Activated naive CD8-positive, alpha-beta T cell treated with anti-CD3 and anti-CD28 coated beads, Interleukin-2, amount 10 ng/mL, durations not matched to agents 7 days and 5 days (primary cell): ENCODE results near the gene CFAP410. TPM values are rescaled to one million over a fixed set of nuclear protein-coding genes. Genes with fewer than 3 reads are reported as not detected.
A peak's percentile ranks its signal among the peaks of the same experiment; 100 is the strongest.

Experiments used
- ATAC-seq: fragments of 150-1000 bp; cut with Tn5 transposase; one replicate; pipeline ENCODE4 v1.10.0; 2021; ENCODE audit warnings: low read depth, moderate library complexity
- POLR2A ChIA-PET: fragments of 350-600 bp; sonication (Branson Sonifier 250); formaldehyde crosslinking; loops from one replicate; lab custom pipeline; 2021; ENCODE audit warnings: antibody characterized with exemption; lab: Charles Lee
- DNase-seq: peaks from one replicate; pipeline ENCODE4 v3.0.0; 2021
- H3K27ac Mint-ChIP-seq: one replicate; pipeline ENCODE4 v1.8.0; 2022; ENCODE audit warnings: mild to moderate bottlenecking, mixed read lengths
- H3K27me3 Mint-ChIP-seq: one replicate; pipeline ENCODE4 v1.8.0; 2022; ENCODE audit warnings: mild to moderate bottlenecking, moderate library complexity, mixed read lengths
- H3K36me3 Mint-ChIP-seq: one replicate; pipeline ENCODE4 v1.8.0; 2021; ENCODE audit warnings: mild to moderate bottlenecking, mixed read lengths
- H3K4me1 Mint-ChIP-seq: one replicate; pipeline ENCODE4 v1.8.0; 2021; ENCODE audit warnings: mixed read lengths
- H3K4me3 Mint-ChIP-seq: one replicate; pipeline ENCODE4 v1.8.0; 2022; ENCODE audit warnings: mild to moderate bottlenecking, moderate library complexity, mixed read lengths
- H3K9me3 Mint-ChIP-seq: one replicate; pipeline ENCODE4 v1.8.0; 2021; ENCODE audit warnings: mixed read lengths
- total RNA-seq, 2 experiments: library from RNA; stranded (reverse); gene quantifications; one replicate each; pipeline ENCODE4 v1.2.3, GENCODE V29; 2021

CFAP410 gene
- total RNA-seq, 2 experiments from 2014 or later, result 23.7 TPM

GRCh38 chr21:44298301-44298700 lies 40.9 kb downstream of the CFAP410 start:
- Mint-ChIP-seq H3K36me3 (peaks cover under 1% of the 10 kb centered on the region), H3K4me1 (peaks cover 25% of the 10 kb centered on the region), H3K27ac (peak overlapping the region; percentile 30), H3K4me3 (peak overlapping the region; percentile 25), H3K27me3 (peaks cover 2% of the 10 kb centered on the region), H3K9me3 (no peaks in the 10 kb centered on the region)
- POLR2A ChIA-PET, result interaction anchor here (1.0 kb wide), 1 partner anchor 630 kb away, joined by 3 read pairs; no protein-coding TSS in a partner anchor
- no peak for ATAC-seq
- no peak for DNase-seq

DNA sequence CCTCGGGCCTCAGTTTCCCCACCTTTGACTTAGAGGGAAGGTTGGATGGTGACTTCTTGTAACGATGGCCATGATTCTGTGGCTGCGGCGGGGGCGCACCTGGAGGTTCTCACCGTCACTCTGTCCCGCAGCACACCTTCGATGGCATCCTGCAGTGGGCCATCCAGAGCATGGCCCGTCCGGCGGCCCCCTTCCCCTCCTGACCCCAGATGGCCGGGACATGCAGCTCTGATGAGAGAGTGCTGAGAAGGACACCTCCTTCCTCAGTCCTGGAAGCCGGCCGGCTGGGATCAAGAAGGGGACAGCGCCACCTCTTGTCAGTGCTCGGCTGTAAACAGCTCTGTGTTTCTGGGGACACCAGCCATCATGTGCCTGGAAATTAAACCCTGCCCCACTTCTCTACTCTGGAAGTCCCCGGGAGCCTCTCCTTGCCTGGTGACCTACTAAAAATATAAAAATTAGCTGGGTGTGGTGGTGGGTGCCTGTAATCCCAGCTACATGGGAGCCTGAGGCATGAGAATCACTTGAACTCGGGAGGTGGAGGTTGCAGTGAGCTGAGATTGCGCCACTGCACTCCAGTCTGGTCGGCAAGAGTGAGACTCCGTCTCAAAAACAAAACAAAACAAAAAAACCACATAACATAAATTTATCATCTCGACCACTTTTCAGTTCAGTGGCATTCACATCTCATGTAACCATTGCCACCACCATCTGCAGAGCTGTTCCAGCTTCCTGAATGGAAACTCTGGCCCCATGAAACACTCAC lies 41.5 kb downstream of the CFAP410 start:
- H3K27ac Mint-ChIP-seq, result no peak overlapping the region
- peaks cover 2% of the 10 kb centered on the region for H3K27me3 Mint-ChIP-seq
- ATAC-seq, result peak; percentile 38
- H3K4me1 Mint-ChIP-seq, result peaks cover 22% of the 10 kb centered on the region
- POLR2A ChIA-PET, result interaction anchor here (1.0 kb wide), 1 partner anchor 630 kb away, joined by 3 read pairs; no protein-coding TSS in a partner anchor
- H3K4me3 Mint-ChIP-seq, result peak overlapping the region; percentile 25
- no peaks in the 10 kb centered on the region for H3K9me3 Mint-ChIP-seq
- peak; percentile 80 for DNase-seq
- no peaks in the 10 kb centered on the region for H3K36me3 Mint-ChIP-seq

GRCh38 chr21:44296916-44297315 lies 42.3 kb downstream of the CFAP410 start:
- H3K4me3 Mint-ChIP-seq, result no peak overlapping the region
- H3K27me3 Mint-ChIP-seq, result peaks cover 2% of the 10 kb centered on the region
- no peak overlapping the region for H3K27ac Mint-ChIP-seq
- POLR2A ChIA-PET, result no interaction called here
- H3K36me3 Mint-ChIP-seq, result no peaks in the 10 kb centered on the region
- no peak for ATAC-seq
- peaks cover 14% of the 10 kb centered on the region for H3K4me1 Mint-ChIP-seq
- DNase-seq, result no peak
- no peaks in the 10 kb centered on the region for H3K9me3 Mint-ChIP-seq

- Mint-ChIP-seq H3K9me3 (no peaks in the 10 kb centered on the region), H3K4me1 (peaks cover 12% of the 10 kb centered on the region), H3K27ac (no peak overlapping the region), H3K36me3 (no peaks in the 10 kb centered on the region), H3K27me3 (peaks cover 2% of the 10 kb centered on the region), H3K4me3 (no peak overlapping the region)
- no peak for DNase-seq
- no peak for ATAC-seq
- POLR2A ChIA-PET, result no interaction called here
Measured at GRCh38 chr21:44296103-44296519, 43.1 kb downstream of the CFAP410 start.

DNA sequence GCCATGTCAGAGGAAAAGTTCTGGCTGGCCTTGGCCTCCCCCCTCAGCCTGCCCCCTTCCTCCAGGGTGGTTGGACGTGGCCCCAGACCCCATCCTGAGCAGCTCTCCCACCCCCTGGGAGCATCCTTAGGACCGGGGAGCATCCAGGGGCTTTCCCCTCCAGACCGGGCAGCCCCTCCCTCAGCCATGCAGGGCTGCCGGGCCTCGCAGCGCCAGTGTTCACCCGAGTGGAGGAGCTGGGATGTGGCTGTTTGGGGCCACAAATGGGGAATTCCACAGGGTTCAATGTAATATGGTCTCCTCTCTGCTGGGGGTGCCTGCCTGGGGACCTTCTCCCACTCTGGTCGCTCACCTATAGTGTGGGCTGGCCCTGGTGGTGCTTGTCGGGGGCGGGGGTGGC lies 43.5 kb downstream of the CFAP410 start:
- H3K36me3 Mint-ChIP-seq, result no peaks in the 10 kb centered on the region
- H3K27ac Mint-ChIP-seq, result no peak overlapping the region
- ATAC-seq (no peak), DNase-seq (no peak)
- H3K4me3 Mint-ChIP-seq, result no peak overlapping the region
- POLR2A ChIA-PET, result no interaction called here
- peaks cover 12% of the 10 kb centered on the region for H3K4me1 Mint-ChIP-seq
- no peaks in the 10 kb centered on the region for H3K9me3 Mint-ChIP-seq
- peaks cover 3% of the 10 kb centered on the region for H3K27me3 Mint-ChIP-seq

DNA sequence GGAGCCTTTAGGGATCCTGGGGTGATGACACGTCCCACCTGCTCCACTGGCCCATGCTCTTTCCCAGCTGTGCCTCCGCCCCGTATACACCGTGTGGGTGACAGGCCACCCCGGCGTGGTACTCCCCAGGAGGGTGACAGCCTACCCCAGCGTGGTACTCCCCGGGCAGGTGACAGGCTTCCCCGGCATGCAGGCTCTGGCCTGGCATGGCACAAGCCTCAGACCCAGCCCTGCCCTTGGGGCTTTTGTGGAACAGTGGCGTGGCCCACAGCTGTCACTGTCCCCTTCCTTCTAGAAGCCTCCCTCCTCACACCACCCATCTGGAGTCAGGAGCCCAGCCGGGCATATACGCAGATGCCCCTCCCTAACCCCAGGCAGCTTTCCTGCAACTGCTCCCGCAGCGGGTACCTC lies 44.0 kb downstream of the CFAP410 start:
- Mint-ChIP-seq H3K27ac (no peak overlapping the region), H3K4me3 (no peak overlapping the region), H3K36me3 (no peaks in the 10 kb centered on the region), H3K27me3 (peaks cover 5% of the 10 kb centered on the region), H3K9me3 (no peaks in the 10 kb centered on the region), H3K4me1 (peaks cover 12% of the 10 kb centered on the region)
- POLR2A ChIA-PET, result no interaction called here
- no peak for DNase-seq
- ATAC-seq, result no peak

GRCh38 chr21:44294391-44295162 lies 44.6 kb downstream of the CFAP410 start:
- H3K4me1 Mint-ChIP-seq, result peaks cover 12% of the 10 kb centered on the region
- no peak for DNase-seq
- H3K4me3 Mint-ChIP-seq, result no peak overlapping the region
- H3K27ac Mint-ChIP-seq, result no peak overlapping the region
- POLR2A ChIA-PET, result interaction anchor here (0.6 kb wide), 1 partner anchor 26 kb away, joined by 3 read pairs; no protein-coding TSS in a partner anchor
- no peaks in the 10 kb centered on the region for H3K36me3 Mint-ChIP-seq
- peaks cover 5% of the 10 kb centered on the region for H3K27me3 Mint-ChIP-seq
- no peak for ATAC-seq
- no peaks in the 10 kb centered on the region for H3K9me3 Mint-ChIP-seq

- ATAC-seq (peak; percentile 27), DNase-seq (no peak)
- Mint-ChIP-seq H3K27ac (no peak overlapping the region), H3K4me3 (no peak overlapping the region), H3K36me3 (no peaks in the 10 kb centered on the region), H3K4me1 (peaks cover 8% of the 10 kb centered on the region), H3K9me3 (no peaks in the 10 kb centered on the region), H3K27me3 (peaks cover 4% of the 10 kb centered on the region)
- POLR2A ChIA-PET, result no interaction called here
Measured at GRCh38 chr21:44293551-44294231, 45.5 kb downstream of the CFAP410 start.

- Mint-ChIP-seq H3K36me3 (no peaks in the 10 kb centered on the region), H3K27ac (no peak overlapping the region), H3K27me3 (peaks cover 3% of the 10 kb centered on the region), H3K9me3 (no peaks in the 10 kb centered on the region), H3K4me1 (peaks cover 3% of the 10 kb centered on the region), H3K4me3 (no peak overlapping the region)
- ATAC-seq, result no peak
- no peak for DNase-seq
- POLR2A ChIA-PET, result no interaction called here
Measured at GRCh38 chr21:44292812-44293195, 46.4 kb downstream of the CFAP410 start.

DNA sequence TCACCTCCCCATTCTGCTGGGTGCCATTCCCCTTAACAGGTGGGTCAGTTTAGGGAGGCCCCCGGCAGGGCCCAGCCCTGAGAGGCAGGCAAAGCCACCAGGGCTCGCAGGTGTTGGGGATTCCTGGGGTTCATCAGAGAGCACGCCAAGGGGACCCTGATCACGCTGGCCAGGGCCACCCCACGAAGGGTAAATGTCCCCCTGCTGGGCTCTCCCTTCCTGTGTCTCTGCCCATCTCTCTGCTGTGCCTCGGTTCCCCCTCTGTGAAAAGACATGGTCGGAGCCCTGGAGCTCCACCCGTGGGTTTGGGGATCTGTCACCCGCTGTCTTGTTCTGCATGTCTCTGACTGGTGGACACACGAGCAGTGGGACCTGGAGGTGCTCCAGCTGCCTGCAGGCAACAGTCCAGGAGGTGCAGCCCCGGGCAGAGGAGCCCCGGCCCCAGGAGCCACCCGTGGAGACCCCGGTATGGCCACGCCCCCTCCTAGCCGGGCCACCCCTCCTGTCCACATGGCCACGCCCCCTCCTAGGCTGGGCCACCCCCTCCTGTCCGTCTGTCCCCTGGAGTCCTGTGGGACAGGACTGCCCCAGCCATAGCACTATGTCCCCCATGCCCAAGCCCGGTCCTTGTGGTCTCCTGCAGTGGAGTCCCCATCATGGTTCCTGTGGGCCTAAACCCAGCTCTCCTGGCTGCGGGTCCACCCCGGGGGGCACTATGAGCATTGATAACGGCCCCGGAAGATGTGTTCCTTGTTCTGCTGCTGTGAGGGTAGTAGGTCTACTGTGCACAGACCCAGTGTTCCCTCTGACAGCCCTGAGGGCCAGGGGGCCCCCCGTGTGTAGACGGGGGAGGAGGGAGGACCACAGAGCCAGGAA lies 47.0 kb downstream of the CFAP410 start:
- Mint-ChIP-seq H3K9me3 (no peaks in the 10 kb centered on the region), H3K36me3 (no peaks in the 10 kb centered on the region), H3K27ac (no peak overlapping the region), H3K4me3 (no peak overlapping the region), H3K4me1 (peaks cover 2% of the 10 kb centered on the region), H3K27me3 (peaks cover 3% of the 10 kb centered on the region)
- DNase-seq (no peak), ATAC-seq (no peak)
- POLR2A ChIA-PET, result no interaction called here

DNA sequence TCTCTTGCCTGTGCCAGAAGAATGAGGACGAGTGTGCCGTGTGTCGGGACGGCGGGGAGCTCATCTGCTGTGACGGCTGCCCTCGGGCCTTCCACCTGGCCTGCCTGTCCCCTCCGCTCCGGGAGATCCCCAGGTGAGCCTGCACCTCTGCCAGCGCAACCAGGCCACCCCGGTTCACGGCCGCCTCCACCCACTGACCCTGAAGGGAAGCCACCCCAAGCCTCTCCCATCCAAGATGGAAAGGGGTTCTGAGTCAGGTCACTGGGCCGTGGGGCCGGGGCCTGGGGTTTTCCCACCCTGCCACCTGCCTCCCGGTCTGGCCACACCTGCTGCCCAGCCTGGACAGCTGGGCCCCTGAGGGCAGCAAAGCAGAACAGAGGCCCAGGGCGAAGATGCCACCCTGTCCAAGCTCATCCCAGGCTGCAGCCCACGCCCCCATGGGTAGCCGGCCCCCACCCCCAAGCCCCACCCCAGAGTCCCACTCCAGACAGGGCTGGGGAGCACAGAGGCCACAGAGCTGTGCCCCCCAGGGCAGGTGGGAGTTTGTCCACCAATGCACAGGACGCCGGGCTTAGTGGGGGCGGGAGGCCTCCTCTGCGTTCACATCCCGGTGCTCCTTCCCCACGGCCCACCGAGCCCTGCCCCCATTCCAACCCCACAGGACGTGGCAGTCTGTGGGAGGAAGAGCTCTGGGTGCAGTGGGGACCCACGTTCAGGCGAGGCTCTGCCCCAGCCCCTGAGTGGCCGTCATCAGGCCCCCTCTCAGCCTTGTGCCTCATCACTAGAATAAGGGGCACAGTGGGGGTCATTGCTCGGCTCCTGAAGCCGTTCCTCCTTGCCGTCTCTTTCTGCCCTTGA lies 47.9 kb downstream of the CFAP410 start:
- H3K27ac Mint-ChIP-seq, result no peak overlapping the region

More for the DNA sequence above, 47.9 kb downstream of the CFAP410 start:
- ATAC-seq (no peak), DNase-seq (no peak)
- H3K9me3 Mint-ChIP-seq, result no peaks in the 10 kb centered on the region
- H3K4me3 Mint-ChIP-seq, result no peak overlapping the region
- H3K36me3 Mint-ChIP-seq, result no peaks in the 10 kb centered on the region
- peaks cover 3% of the 10 kb centered on the region for H3K27me3 Mint-ChIP-seq
- H3K4me1 Mint-ChIP-seq, result peaks cover 2% of the 10 kb centered on the region
- POLR2A ChIA-PET, result no interaction called here
